Activated naive CD8-positive, alpha-beta T cell treated with anti-CD3 and anti-CD28 coated beads, Interleukin-2, amount 10 ng/mL, durations not matched to agents 7 days and 5 days (primary cell): ENCODE measurements around the gene SCAMP1. TPM values are rescaled to one million over a fixed set of nuclear protein-coding genes. Genes with fewer than 3 reads are reported as not detected.

ENCODE experiments used
- ATAC-seq: fragments of 150-1000 bp; cut with Tn5 transposase; one replicate; pipeline ENCODE4 v1.10.0; 2021; ENCODE audit warnings: low read depth, moderate library complexity
- POLR2A ChIA-PET: fragments of 350-600 bp; sonication (Branson Sonifier 250); formaldehyde crosslinking; loops from one replicate; lab custom pipeline; 2021; ENCODE audit warnings: antibody characterized with exemption; lab: Charles Lee
- DNase-seq: peaks from one replicate; pipeline ENCODE4 v3.0.0; 2021
- H3K27ac Mint-ChIP-seq: one replicate; pipeline ENCODE4 v1.8.0; 2022; ENCODE audit warnings: mild to moderate bottlenecking, mixed read lengths
- H3K27me3 Mint-ChIP-seq: one replicate; pipeline ENCODE4 v1.8.0; 2022; ENCODE audit warnings: mild to moderate bottlenecking, moderate library complexity, mixed read lengths
- H3K36me3 Mint-ChIP-seq: one replicate; pipeline ENCODE4 v1.8.0; 2021; ENCODE audit warnings: mild to moderate bottlenecking, mixed read lengths
- H3K4me1 Mint-ChIP-seq: one replicate; pipeline ENCODE4 v1.8.0; 2021; ENCODE audit warnings: mixed read lengths
- H3K4me3 Mint-ChIP-seq: one replicate; pipeline ENCODE4 v1.8.0; 2022; ENCODE audit warnings: mild to moderate bottlenecking, moderate library complexity, mixed read lengths
- H3K9me3 Mint-ChIP-seq: one replicate; pipeline ENCODE4 v1.8.0; 2021; ENCODE audit warnings: mixed read lengths
- total RNA-seq, 2 experiments: library from RNA; stranded (reverse); gene quantifications; one replicate each; pipeline ENCODE4 v1.2.3, GENCODE V29; 2021

Gene SCAMP1
- total RNA-seq, 2 experiments from 2014 or later: 22.2 to 23.5 TPM

DNA sequence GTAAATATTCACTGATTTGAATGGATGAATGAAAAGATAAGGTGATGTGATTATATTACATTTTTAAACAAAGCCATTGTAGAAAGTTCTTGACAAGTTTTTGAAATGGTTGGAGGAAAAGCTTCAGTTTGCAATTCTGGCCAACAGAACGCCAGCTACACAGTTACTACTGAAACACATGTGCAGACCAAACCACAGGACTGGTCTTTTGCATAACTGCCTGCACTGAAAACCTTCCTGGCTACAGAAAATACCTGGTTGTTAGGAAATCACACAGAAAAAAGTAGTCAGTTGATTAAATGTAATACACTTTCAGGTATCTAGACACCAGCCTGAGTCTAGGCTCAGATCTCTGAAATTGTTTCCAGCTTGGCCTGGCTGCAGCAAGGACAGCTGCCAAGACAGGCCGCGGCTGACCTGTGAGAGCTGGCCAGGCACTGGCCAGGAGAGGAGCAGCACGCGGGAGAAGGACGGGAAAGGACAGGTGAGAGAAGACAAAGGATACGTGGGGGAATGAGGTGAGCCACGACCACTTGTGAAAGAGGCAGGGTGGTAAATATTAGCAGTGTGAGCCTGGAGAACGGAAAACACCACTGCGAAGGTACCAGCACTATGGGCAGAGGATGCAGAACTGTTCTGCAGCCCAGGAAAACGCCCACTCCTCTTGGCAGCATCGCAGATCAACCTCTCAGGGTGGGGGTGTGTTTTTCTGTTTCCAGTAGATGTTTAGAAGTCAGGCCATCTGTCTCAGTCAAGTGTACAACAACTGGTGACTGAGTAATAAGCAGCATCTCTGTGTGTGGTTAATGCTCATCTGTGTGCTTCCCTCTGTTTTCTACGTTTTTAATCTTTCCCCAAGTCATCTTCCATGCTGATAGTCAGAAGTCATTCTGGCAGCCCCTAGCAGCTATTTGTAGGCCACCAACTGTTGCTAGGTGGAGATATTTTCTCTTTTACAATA lies 137.4 kb downstream of the SCAMP1 start:
- POLR2A ChIA-PET: no interaction called here
- Mint-ChIP-seq H3K9me3 (no peaks in the 10 kb centered on the region), H3K27ac (no peak overlapping the region), H3K4me1 (no peaks in the 10 kb centered on the region), H3K27me3 (peaks cover 48% of the 10 kb centered on the region), H3K36me3 (no peaks in the 10 kb centered on the region), H3K4me3 (no peak overlapping the region)
- no peak for ATAC-seq
- no peak for DNase-seq

- Mint-ChIP-seq H3K4me1 (no peaks in the 10 kb centered on the region), H3K4me3 (no peak overlapping the region), H3K36me3 (no peaks in the 10 kb centered on the region), H3K27ac (no peak overlapping the region), H3K27me3 (peaks cover 57% of the 10 kb centered on the region), H3K9me3 (no peaks in the 10 kb centered on the region)
- POLR2A ChIA-PET: no interaction called here
- DNase-seq: no peak
- ATAC-seq: no peak
Observed at GRCh38 chr5:78499485-78499884, 139.1 kb downstream of the SCAMP1 start.

DNA sequence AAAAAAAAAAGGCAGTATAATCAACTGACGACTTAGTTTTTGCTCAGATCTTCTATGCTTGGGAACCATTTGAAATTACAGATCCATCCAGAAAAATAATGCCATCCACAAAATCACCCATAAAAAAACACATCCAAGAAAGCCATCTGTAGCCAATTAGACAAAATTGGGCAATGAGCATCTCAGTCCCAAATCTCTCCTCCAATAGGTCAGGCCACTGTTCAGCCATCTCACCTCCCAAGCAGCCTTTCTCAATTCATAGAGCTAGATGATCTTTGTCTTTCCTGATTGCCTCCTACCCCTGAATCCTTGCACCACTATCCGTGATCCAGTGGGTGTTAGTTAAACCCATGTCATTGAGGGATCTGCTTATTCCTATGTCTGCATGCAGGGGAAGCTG lies 139.6 kb downstream of the SCAMP1 start:
- POLR2A ChIA-PET: no interaction called here
- H3K27me3 Mint-ChIP-seq: peaks cover 59% of the 10 kb centered on the region
- no peak for DNase-seq
- H3K27ac Mint-ChIP-seq: no peak overlapping the region
- H3K4me1 Mint-ChIP-seq: no peaks in the 10 kb centered on the region
- no peaks in the 10 kb centered on the region for H3K9me3 Mint-ChIP-seq
- no peak overlapping the region for H3K4me3 Mint-ChIP-seq
- ATAC-seq: no peak
- H3K36me3 Mint-ChIP-seq: no peaks in the 10 kb centered on the region

DNA sequence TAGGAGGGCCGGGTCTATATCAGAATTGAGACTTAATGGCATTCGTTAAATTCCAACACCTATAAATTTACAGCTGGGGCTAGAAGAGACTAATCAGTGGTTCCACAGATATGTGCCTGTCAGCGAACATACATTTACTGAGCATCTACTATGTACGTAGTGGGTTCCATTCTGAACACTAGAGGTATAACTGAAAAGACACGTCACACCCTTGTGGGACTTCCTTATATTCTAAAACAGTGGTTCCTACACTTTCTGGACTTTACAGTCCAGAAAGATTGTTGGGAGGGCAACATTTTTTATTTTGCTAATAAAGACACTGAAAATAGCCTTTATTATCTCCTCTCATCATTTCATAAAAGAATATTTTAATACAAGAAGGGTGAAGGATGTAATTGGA lies 140.5 kb downstream of the SCAMP1 start:
- Mint-ChIP-seq H3K4me3 (no peak overlapping the region), H3K36me3 (no peaks in the 10 kb centered on the region), H3K27ac (no peak overlapping the region), H3K4me1 (no peaks in the 10 kb centered on the region), H3K27me3 (peaks cover 63% of the 10 kb centered on the region), H3K9me3 (no peaks in the 10 kb centered on the region)
- POLR2A ChIA-PET: no interaction called here
- no peak for ATAC-seq
- DNase-seq: no peak

DNA sequence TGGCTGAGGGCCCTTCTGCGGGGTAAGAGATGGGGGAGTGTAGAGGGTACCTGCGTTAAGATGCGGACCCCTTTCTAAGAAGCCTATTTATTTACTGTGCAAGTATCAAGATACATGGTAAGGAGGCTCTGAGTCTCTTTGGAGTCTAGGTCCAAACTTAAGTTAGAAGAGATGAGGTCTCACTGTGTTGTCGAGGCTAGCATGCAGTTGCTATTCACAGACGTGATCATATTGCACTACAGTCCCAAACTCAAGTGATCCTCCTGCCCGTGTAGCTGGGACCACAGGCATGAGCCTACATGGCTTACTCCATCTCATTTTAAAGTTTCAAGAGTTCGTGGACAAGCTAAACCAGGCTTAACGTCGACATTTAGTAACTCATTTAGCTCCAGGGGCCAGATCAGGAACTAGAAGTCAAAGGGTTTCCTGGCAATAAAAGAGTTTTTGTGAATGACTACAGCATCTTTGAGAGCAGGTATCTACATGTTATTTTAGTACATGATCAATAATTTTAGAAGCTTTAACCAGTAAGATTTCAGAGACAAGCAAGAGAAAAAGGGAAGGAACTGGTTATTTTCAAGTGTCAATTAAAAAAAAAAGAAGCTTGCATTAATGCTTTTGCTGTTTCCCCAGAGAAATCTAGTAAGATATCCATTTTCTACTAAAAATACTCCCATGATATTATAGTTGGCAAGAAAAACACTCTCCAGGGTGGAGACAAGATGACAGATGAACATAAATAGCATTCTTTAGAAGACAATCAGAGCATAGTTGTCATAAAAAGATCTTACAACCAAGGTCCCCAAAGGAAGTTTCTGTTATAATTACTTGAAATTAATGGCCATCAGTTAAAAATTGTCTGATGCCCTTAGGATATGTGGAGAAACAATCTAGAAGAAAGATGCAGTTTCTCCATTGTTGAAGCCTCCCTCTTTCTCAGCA lies 141.3 kb downstream of the SCAMP1 start:
- DNase-seq (no peak), ATAC-seq (no peak)
- peaks cover 70% of the 10 kb centered on the region for H3K27me3 Mint-ChIP-seq
- POLR2A ChIA-PET: no interaction called here
- no peaks in the 10 kb centered on the region for H3K36me3 Mint-ChIP-seq
- H3K4me3 Mint-ChIP-seq: no peak overlapping the region
- H3K9me3 Mint-ChIP-seq: no peaks in the 10 kb centered on the region
- H3K27ac Mint-ChIP-seq: no peak overlapping the region
- no peaks in the 10 kb centered on the region for H3K4me1 Mint-ChIP-seq

DNA sequence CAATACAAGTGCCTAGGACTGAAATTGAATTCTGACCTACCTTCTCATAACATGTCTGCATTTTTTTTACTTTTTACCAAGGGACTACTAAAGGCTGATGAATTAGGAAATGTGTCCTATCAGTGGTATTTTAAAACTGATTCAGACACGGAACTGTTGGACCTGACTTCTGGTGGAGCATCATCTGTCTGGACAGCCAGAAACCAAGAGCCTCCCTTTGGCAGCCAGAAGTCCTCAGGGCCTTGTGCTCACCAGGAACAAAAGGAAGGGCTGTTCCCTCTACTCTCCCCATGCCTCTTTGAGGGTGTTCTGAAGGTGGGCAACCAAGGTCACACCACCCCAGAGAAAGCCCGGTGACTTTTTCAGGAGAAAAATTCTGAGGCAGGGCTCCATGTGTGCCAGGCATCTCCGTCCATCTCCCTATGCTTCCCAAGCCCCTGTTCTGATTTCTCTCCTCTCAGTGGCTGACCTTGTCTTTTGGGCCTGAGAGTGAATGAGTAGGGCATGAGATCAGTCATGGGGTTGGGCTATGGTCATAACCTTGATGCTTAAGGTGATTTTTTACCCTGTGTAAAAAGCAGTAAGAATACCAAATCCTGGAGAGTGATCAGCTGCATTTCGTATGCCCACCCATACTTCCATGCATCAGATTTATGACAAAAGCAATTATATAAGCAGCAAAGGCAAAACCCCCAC lies 143.7 kb downstream of the SCAMP1 start:
- Mint-ChIP-seq H3K27me3 (peaks cover 83% of the 10 kb centered on the region), H3K36me3 (no peaks in the 10 kb centered on the region), H3K27ac (no peak overlapping the region), H3K9me3 (no peaks in the 10 kb centered on the region), H3K4me1 (peaks cover 2% of the 10 kb centered on the region), H3K4me3 (no peak overlapping the region)
- ATAC-seq (no peak), DNase-seq (no peak)
- POLR2A ChIA-PET: no interaction called here

GRCh38 chr5:78504704-78505677 lies 144.6 kb downstream of the SCAMP1 start:
- POLR2A ChIA-PET: no interaction called here
- no peak overlapping the region for H3K4me3 Mint-ChIP-seq
- peaks cover 81% of the 10 kb centered on the region for H3K27me3 Mint-ChIP-seq
- no peak overlapping the region for H3K27ac Mint-ChIP-seq
- ATAC-seq: no peak
- H3K4me1 Mint-ChIP-seq: peaks cover 9% of the 10 kb centered on the region
- H3K9me3 Mint-ChIP-seq: no peaks in the 10 kb centered on the region
- no peak for DNase-seq
- no peaks in the 10 kb centered on the region for H3K36me3 Mint-ChIP-seq

- POLR2A ChIA-PET: no interaction called here
Observed at GRCh38 chr5:78505860-78506259, 145.4 kb downstream of the SCAMP1 start.

GRCh38 chr5:78506261-78507024 lies 146.0 kb downstream of the SCAMP1 start:
- Mint-ChIP-seq H3K9me3 (no peaks in the 10 kb centered on the region), H3K4me1 (peaks cover 10% of the 10 kb centered on the region), H3K27ac (no peak overlapping the region), H3K36me3 (no peaks in the 10 kb centered on the region), H3K4me3 (no peak overlapping the region), H3K27me3 (peaks cover 77% of the 10 kb centered on the region)
- ATAC-seq (no peak), DNase-seq (no peak)
- POLR2A ChIA-PET: no interaction called here

More at GRCh38 chr5:78505860-78506259, 145.4 kb downstream of the SCAMP1 start:
- H3K9me3 Mint-ChIP-seq: no peaks in the 10 kb centered on the region
- H3K4me3 Mint-ChIP-seq: no peak overlapping the region
- no peak for DNase-seq
- H3K27me3 Mint-ChIP-seq: peaks cover 77% of the 10 kb centered on the region
- H3K36me3 Mint-ChIP-seq: no peaks in the 10 kb centered on the region
- no peak for ATAC-seq
- peaks cover 10% of the 10 kb centered on the region for H3K4me1 Mint-ChIP-seq
- no peak overlapping the region for H3K27ac Mint-ChIP-seq

DNA sequence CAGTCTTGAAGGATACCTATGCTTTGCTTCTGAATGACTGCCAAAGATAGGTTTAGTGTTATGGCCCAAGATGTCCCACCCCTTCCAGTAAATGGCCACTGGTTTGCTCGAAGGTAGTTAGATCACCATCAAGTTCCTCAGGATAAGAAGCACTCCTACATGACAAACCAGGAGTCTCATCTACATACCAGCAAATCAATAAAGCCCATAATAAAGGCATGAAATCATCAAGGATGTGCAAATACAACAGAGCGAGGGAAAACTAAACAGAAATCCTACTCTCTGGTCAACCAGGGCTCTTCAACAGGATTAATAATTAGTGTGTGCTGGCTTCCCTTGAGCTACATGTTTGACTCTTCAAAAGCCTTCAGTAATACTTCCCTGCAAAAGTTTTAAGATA lies 147.1 kb downstream of the SCAMP1 start:
- Mint-ChIP-seq H3K4me3 (no peak overlapping the region), H3K9me3 (no peaks in the 10 kb centered on the region), H3K36me3 (no peaks in the 10 kb centered on the region), H3K27ac (no peak overlapping the region), H3K4me1 (peaks cover 10% of the 10 kb centered on the region), H3K27me3 (peaks cover 72% of the 10 kb centered on the region)
- POLR2A ChIA-PET: no interaction called here
- no peak for DNase-seq
- ATAC-seq: no peak

GRCh38 chr5:78508186-78508765 lies 147.9 kb downstream of the SCAMP1 start:
- ATAC-seq (no peak), DNase-seq (no peak)
- peaks cover 70% of the 10 kb centered on the region for H3K27me3 Mint-ChIP-seq
- no peak overlapping the region for H3K4me3 Mint-ChIP-seq
- peaks cover 10% of the 10 kb centered on the region for H3K4me1 Mint-ChIP-seq
- no peaks in the 10 kb centered on the region for H3K36me3 Mint-ChIP-seq
- no peaks in the 10 kb centered on the region for H3K9me3 Mint-ChIP-seq
- POLR2A ChIA-PET: interaction anchor here (0.7 kb wide), 1 partner anchor 40 kb away, joined by 4 read pairs; no protein-coding TSS in a partner anchor
- no peak overlapping the region for H3K27ac Mint-ChIP-seq
